CD4-positive, alpha-beta T cell treated with Interleukin-6 for 4 hours (primary cell): ENCODE data around the gene PLPPR1.

Experiments used
- DNase-seq: peaks from one replicate; pipeline ENCODE4 v3.0.0-alpha.2; 2020; ENCODE audit warnings: mixed read lengths

PLPPR1 gene

GRCh38 chr9:101354765-101355708 is 326.5 kb downstream of the PLPPR1 start:
- no peak for DNase-seq

- DNase-seq = no peak
Measured at GRCh38 chr9:101356619-101357018, 328.1 kb downstream of the PLPPR1 start.

GRCh38 chr9:101359679-101360078 is 331.2 kb downstream of the PLPPR1 start:
- DNase-seq = no peak

GRCh38 chr9:101360647-101361046 is 332.1 kb downstream of the PLPPR1 start:
- no peak for DNase-seq

GRCh38 chr9:101362450-101362849 is 333.9 kb downstream of the PLPPR1 start:
- DNase-seq = no peak

GRCh38 chr9:101365181-101365580 is 336.7 kb downstream of the PLPPR1 start:
- DNase-seq = no peak

GRCh38 chr9:101366038-101366756 is 337.7 kb downstream of the PLPPR1 start:
- DNase-seq = no peak

- no peak for DNase-seq
Measured at GRCh38 chr9:101367323-101367722, 338.8 kb downstream of the PLPPR1 start.

- no peak for DNase-seq
Measured at GRCh38 chr9:101369286-101369685, 340.8 kb downstream of the PLPPR1 start.

GRCh38 chr9:101369884-101370531 is 341.5 kb downstream of the PLPPR1 start:
- DNase-seq = no peak

GRCh38 chr9:101371813-101372212 is 343.3 kb downstream of the PLPPR1 start:
- DNase-seq = no peak

GRCh38 chr9:101372327-101373118 is 344.0 kb downstream of the PLPPR1 start:
- DNase-seq = no peak
